IMR-90 (cell line): ENCODE results near the gene ZNF19. TPM values are rescaled to one million over a fixed set of nuclear protein-coding genes. Genes with fewer than 3 reads are reported as not detected.

ENCODE experiments used
- ATAC-seq: fragments of 200-7000 bp; cut with Tn5 transposase; 2 replicates; pipeline ENCODE4 v1.9.1; 2020; ENCODE audit warnings: low read depth, mild to moderate bottlenecking, moderate library complexity
- BruUV-seq: library from RNA; stranded (reverse); fragments of 400-500 nt; replicated peaks from 2 replicates; lab custom pipeline; 2021; lab: Mats Ljungman, UMichigan
- CTCF ChIA-PET: fragments of 300-600 bp; formaldehyde crosslinking; extraction: SDS; loops from one replicate; lab custom pipeline; 2021; ENCODE audit warnings: antibody characterized with exemption; lab: Yijun Ruan, JAX
- POLR2A ChIA-PET: fragments of 300-600 bp; sonication (Branson Sonifier 250); formaldehyde crosslinking; loops from one replicate; lab custom pipeline; 2022; ENCODE audit warnings: antibody characterized with exemption; ENCODE audit not compliant: unreplicated experiment; lab: Charles Lee
- DNase-seq: peaks from one replicate; pipeline ENCODE4 v3.0.0; 2013
- H2AFZ ChIP-seq: replicated peaks from 2 replicates; pipeline ENCODE3; 2013; ENCODE audit warnings: low read length, mild to moderate bottlenecking; ENCODE audit not compliant: poor library complexity
- H2AK5ac ChIP-seq: 2 replicates; pipeline ENCODE4 v1.6.1; 2013; ENCODE audit warnings: low read depth, low read length, inconsistent platforms
- H2AK9ac ChIP-seq: replicated peaks from 2 replicates; pipeline ENCODE3; 2013; ENCODE audit warnings: mild to moderate bottlenecking, low read depth, low read length, moderate library complexity; ENCODE audit not compliant: poor library complexity
- H2BK120ac ChIP-seq: 2 replicates; pipeline ENCODE4 v1.6.1; 2013; ENCODE audit warnings: low read depth, low read length, inconsistent platforms
- H2BK15ac ChIP-seq: 3 replicates; pipeline ENCODE4 v1.6.1; 2013; ENCODE audit warnings: low read depth, low read length, inconsistent platforms
- H2BK20ac ChIP-seq: 2 replicates; pipeline ENCODE4 v1.6.1; 2013; ENCODE audit warnings: low read depth, mild to moderate bottlenecking, inconsistent platforms, low read length, moderate library complexity
- H2BK5ac ChIP-seq: 2 replicates; pipeline ENCODE4 v1.6.1; 2013; ENCODE audit warnings: mild to moderate bottlenecking, low read depth, low read length, inconsistent platforms; ENCODE audit not compliant: poor library complexity, severe bottlenecking
- H3K14ac ChIP-seq: replicated peaks from 2 replicates; pipeline ENCODE4 v1.6.1; 2013; ENCODE audit warnings: low read depth, low read length, inconsistent platforms
- H3K18ac ChIP-seq: 2 replicates; pipeline ENCODE4 v1.6.1; 2013; ENCODE audit warnings: low read depth, low read length, control low read depth
- H3K23ac ChIP-seq: 2 replicates; pipeline ENCODE4 v1.6.1; 2013; ENCODE audit warnings: low read depth, low read length, inconsistent platforms
- H3K27ac ChIP-seq: 2 replicates; pipeline ENCODE4 v1.5.1; 2013; ENCODE audit warnings: mild to moderate bottlenecking, control low read depth, low read length; ENCODE audit not compliant: insufficient read depth
- H3K27me3 ChIP-seq: 2 replicates; pipeline ENCODE4 v1.6.1; 2013; ENCODE audit warnings: low read length; ENCODE audit not compliant: control insufficient read depth, insufficient read depth
- H3K36me3 ChIP-seq: 2 replicates; pipeline ENCODE4 v1.6.1; 2013; ENCODE audit warnings: low read length, mixed read lengths; ENCODE audit not compliant: control insufficient read depth, insufficient read depth
- H3K4ac ChIP-seq: 2 replicates; pipeline ENCODE4 v1.6.1; 2013; ENCODE audit warnings: low read depth, low read length, inconsistent platforms
- H3K4me1 ChIP-seq: 2 replicates; pipeline ENCODE4 v1.6.1; 2013; ENCODE audit warnings: low read length, mixed read lengths; ENCODE audit not compliant: control insufficient read depth, insufficient read depth
- H3K4me2 ChIP-seq: 2 replicates; pipeline ENCODE4 v1.6.1; 2013; ENCODE audit warnings: low read depth, mild to moderate bottlenecking, control low read depth, low read length, moderate library complexity
- H3K4me3 ChIP-seq: 2 replicates; pipeline ENCODE4 v1.5.1; 2013; ENCODE audit warnings: low read depth, mild to moderate bottlenecking, control low read depth, low read length, moderate library complexity; ENCODE audit not compliant: insufficient read depth
- H3K56ac ChIP-seq: 2 replicates; pipeline ENCODE4 v1.6.1; 2013; ENCODE audit warnings: low read length, inconsistent platforms; ENCODE audit not compliant: insufficient read depth; ENCODE audit errors: extremely low read depth
- H3K79me1 ChIP-seq, 2 experiments: 2 replicates each; pipeline ENCODE4 v1.6.1; 2013; ENCODE audit warnings: low read length in 2 of 2, inconsistent platforms in 1 of 2, low read depth in 1 of 2
- H3K9ac ChIP-seq: 2 replicates; pipeline ENCODE4 v1.6.1; 2013; ENCODE audit warnings: low read depth, low read length, control low read depth
- H3K9me1 ChIP-seq: 2 replicates; pipeline ENCODE4 v1.6.1; 2013; ENCODE audit warnings: low read length, inconsistent platforms; ENCODE audit not compliant: insufficient read depth
- H3K9me3 ChIP-seq: 2 replicates; pipeline ENCODE4 v1.6.1; 2013; ENCODE audit warnings: low read length; ENCODE audit not compliant: control insufficient read depth, insufficient read depth
- H4K20me1 ChIP-seq: 2 replicates; pipeline ENCODE4 v1.6.1; 2013; ENCODE audit warnings: low read length, inconsistent platforms; ENCODE audit not compliant: insufficient read depth
- H4K5ac ChIP-seq: 2 replicates; pipeline ENCODE4 v1.6.1; 2013; ENCODE audit warnings: mild to moderate bottlenecking, low read depth, low read length, control low read depth
- H4K8ac ChIP-seq, 2 experiments: 2 replicates each; pipeline ENCODE4 v1.6.1; 2013; ENCODE audit warnings: low read depth in 2 of 2, low read length in 2 of 2, control low read depth in 1 of 2, inconsistent platforms in 1 of 2
- H4K91ac ChIP-seq: 2 replicates; pipeline ENCODE4 v1.6.1; 2013; ENCODE audit warnings: low read depth, low read length, inconsistent platforms; ENCODE audit not compliant: insufficient read depth
- BHLHE40 ChIP-seq: fragments of 150-350 bp; IDR thresholded peaks from 2 replicates; pipeline ENCODE4 v1.6.1; 2016; ENCODE audit warnings: mild to moderate bottlenecking, low read depth, low read length
- CEBPB ChIP-seq: IDR thresholded peaks from 2 replicates; pipeline ENCODE4 v1.6.1; 2012; ENCODE audit warnings: low read depth, low read length, improper control_type of control experiment
- CHD1 ChIP-seq: IDR thresholded peaks from 2 replicates; pipeline ENCODE4 v1.6.1; 2012; ENCODE audit warnings: low read depth, low read length, improper control_type of control experiment
- MAFK ChIP-seq: IDR thresholded peaks from 2 replicates; pipeline ENCODE4 v1.6.1; 2012; ENCODE audit warnings: low read depth, low read length, improper control_type of control experiment
- MAZ ChIP-seq: IDR thresholded peaks from 2 replicates; pipeline ENCODE4 v1.6.1; 2012; ENCODE audit warnings: low read depth, mild to moderate bottlenecking, low read length, improper control_type of control experiment, moderate library complexity, borderline replicate concordance
- MXI1 ChIP-seq: IDR thresholded peaks from 2 replicates; pipeline ENCODE4 v1.6.1; 2012; ENCODE audit warnings: low read depth, mild to moderate bottlenecking, low read length, moderate library complexity, borderline replicate concordance
- NFE2L2 ChIP-seq: fragments of 150-350 bp; IDR thresholded peaks from 2 replicates; pipeline ENCODE4 v1.6.1; 2016; ENCODE audit warnings: low read depth, mild to moderate bottlenecking, low read length
- POLR2A ChIP-seq: IDR thresholded peaks from 2 replicates; pipeline ENCODE4 v1.6.1; 2012; ENCODE audit warnings: mild to moderate bottlenecking, low read depth, low read length
- RAD21 ChIP-seq: IDR thresholded peaks from 2 replicates; pipeline ENCODE4 v1.6.1; 2012; ENCODE audit warnings: low read length, improper control_type of control experiment
- RCOR1 ChIP-seq: IDR thresholded peaks from 2 replicates; pipeline ENCODE4 v1.6.1; 2012; ENCODE audit warnings: mild to moderate bottlenecking, low read length, improper control_type of control experiment; ENCODE audit not compliant: insufficient replicate concordance
- RFX5 ChIP-seq: IDR thresholded peaks from 2 replicates; pipeline ENCODE4 v1.8.0; 2012; ENCODE audit warnings: low read depth, mild to moderate bottlenecking, low read length, moderate library complexity
- SMC3 ChIP-seq: fragments of 150-350 bp; IDR thresholded peaks from 2 replicates; pipeline ENCODE4 v1.6.1; 2016; ENCODE audit warnings: low read depth, mild to moderate bottlenecking, antibody characterized with exemption, low read length, moderate library complexity
- WGBS, 2 experiments: methylation state at CpG; one replicate each; pipeline versions ENCODE4 v1.1.5 to v1.1.7; 2013; ENCODE audit warnings: missing lambda C conversion rate in 2 of 2; ENCODE audit not compliant: insufficient read length in 1 of 2; ENCODE audit errors: extremely low coverage in 2 of 2; 5-methylcytosine and 5-hydroxymethylcytosine counted together
- dilution Hi-C: fragments of 300-500 bp; cut with HindIII; formaldehyde crosslinking; loops from one replicate; pipeline ENCODE4 v1.14.3; 2018; ENCODE audit warnings: low sequenced_read_pairs; ENCODE audit not compliant: unreplicated experiment
- in situ Hi-C: fragments of 300-500 bp; cut with MboI; formaldehyde crosslinking; loops from 3 replicates; pipeline ENCODE4 v1.14.3; 2019; ENCODE audit warnings: low sequenced_read_pairs, inconsistent platforms, mixed read lengths
- intact Hi-C: fragments of 100-400 bp; cut with micrococcal nuclease; formaldehyde crosslinking; loops from 2 replicates; pipeline ENCODE4 v1.10.0; 2022
- polyA plus RNA-seq, 3 experiments: library from polyadenylated mRNA; depleted of rRNA; stranded (reverse); fragments of >200 nt; gene quantifications; 2 replicates each; pipeline ENCODE4 v1.2.3, GENCODE V29; 2012; ENCODE audit warnings: low replicate concordance in 1 of 3
- total RNA-seq: library from RNA; depleted of rRNA; stranded (reverse); fragments of >200 nt; gene quantifications from 2 replicates; pipeline ENCODE4 v1.2.3, GENCODE V29; 2012
- TF ChIP-seq, protein P1 (sequence below): fragments of 150-350 bp; IDR thresholded peaks from 2 replicates; pipeline ENCODE4 v1.6.1; 2016; ENCODE audit warnings: low read depth, mild to moderate bottlenecking, low read length, moderate library complexity, borderline replicate concordance
- TF ChIP-seq, protein P2 (sequence below): fragments of 150-350 bp; IDR thresholded peaks from 2 replicates; pipeline ENCODE4 v1.6.1; 2017; ENCODE audit warnings: mild to moderate bottlenecking, antibody characterized with exemption, low read length, low read depth
- TF ChIP-seq, protein P3 (sequence below): conservative IDR thresholded peaks from 2 replicates; pipeline ENCODE4 v1.5.1; 2012; ENCODE audit warnings: mild to moderate bottlenecking, low read depth, low read length, improper control_type of control experiment

ZNF19 gene
- total and polyA plus RNA-seq, 2 of the 4 experiments (the other 2 are of a cell fraction) = 0.89 to 2.9 TPM

DNA sequence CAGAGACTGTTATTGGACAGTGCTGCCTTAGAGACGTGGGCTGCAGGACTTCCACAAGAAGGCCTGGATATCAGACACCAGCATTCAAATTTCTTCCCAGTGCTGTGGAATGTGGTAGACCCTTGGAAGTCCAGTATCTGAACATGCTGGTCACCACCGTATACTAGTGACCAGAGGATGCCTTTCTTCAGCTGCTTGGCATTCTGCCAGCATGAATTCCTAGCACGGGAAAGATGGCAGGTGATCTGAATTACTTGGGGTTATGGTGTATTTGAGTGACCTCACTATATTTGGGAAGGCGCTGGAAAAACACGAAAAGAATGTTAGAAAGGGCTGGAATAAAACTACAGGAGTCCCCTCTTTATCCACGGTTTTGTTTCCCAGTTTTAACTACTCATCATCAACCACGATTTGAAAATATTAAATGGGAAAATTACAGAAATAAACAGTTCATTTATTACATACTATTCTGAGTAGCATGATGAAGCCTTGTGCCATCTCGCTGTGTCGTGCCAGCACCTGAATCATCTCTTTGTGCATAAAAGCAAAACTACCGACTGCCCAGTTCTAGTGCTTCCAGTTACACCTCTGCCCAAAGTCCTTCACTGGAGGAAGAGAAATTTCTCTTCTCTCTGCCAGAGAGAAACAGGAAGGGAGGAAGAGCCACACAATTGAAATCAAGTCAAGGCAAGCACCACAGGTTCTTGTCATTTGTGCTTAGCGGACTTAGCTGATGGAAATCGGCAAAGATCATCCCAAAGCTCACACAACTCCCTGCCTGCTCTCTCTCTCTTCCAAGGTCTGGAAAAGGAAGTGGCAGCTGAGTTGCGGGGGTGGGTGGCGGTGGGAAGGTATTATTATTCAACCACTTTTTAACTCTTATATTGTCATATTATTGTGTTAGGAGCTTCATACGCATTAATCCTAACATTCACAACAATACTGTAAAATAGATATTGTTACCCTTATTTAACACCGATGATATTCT is 35.7 kb upstream of the ZNF19 start:
- Histone ChIP-seq H3K79me1 (no peaks in the 10 kb centered on the region), H4K91ac (no peak overlapping the region), H4K8ac (no peak overlapping the region), H3K36me3 (no peaks in the 10 kb centered on the region), H2BK15ac (no peak overlapping the region), H3K9ac (no peak overlapping the region), H3K23ac (no peak overlapping the region), H2BK120ac (no peak overlapping the region), H3K18ac (no peak overlapping the region), H2AK9ac (no peak overlapping the region), H4K20me1 (no peaks in the 10 kb centered on the region), H3K9me1 (no peaks in the 10 kb centered on the region), H3K27me3 (no peaks in the 10 kb centered on the region), H3K4ac (no peak overlapping the region), H2AK5ac (no peak overlapping the region), H3K27ac (no peak overlapping the region), H4K5ac (no peak overlapping the region), H3K14ac (no peak overlapping the region), H3K9me3 (no peaks in the 10 kb centered on the region), H3K4me1 (no peaks in the 10 kb centered on the region), H2BK5ac (no peak overlapping the region), H2BK20ac (no peak overlapping the region), H2AFZ (no peak overlapping the region), H3K4me3 (no peak overlapping the region), H3K4me2 (no peak overlapping the region), H3K56ac (no peak overlapping the region)
- in situ Hi-C loops (no loop called here), dilution Hi-C loops (no loop called here), intact Hi-C loops (no loop called here)
- ATAC-seq (no peak), DNase-seq (no peak)
- WGBS, 2 experiments = no CpG with 5 or more reads among the region's 16 CpGs
- BruUV-seq = no TSS peak
- ChIA-PET CTCF (no interaction called here), POLR2A (no interaction called here)
- TF ChIP-seq CEBPB (no peak), POLR2A (no peak), CHD1 (no peak), SMC3 (no peak), MAFK (no peak), RCOR1 (no peak), RAD21 (no peak), NFE2L2 (no peak), MXI1 (no peak), RFX5 (no peak), BHLHE40 (no peak), MAZ (no peak)
- TF ChIP-seq, protein P1, sequence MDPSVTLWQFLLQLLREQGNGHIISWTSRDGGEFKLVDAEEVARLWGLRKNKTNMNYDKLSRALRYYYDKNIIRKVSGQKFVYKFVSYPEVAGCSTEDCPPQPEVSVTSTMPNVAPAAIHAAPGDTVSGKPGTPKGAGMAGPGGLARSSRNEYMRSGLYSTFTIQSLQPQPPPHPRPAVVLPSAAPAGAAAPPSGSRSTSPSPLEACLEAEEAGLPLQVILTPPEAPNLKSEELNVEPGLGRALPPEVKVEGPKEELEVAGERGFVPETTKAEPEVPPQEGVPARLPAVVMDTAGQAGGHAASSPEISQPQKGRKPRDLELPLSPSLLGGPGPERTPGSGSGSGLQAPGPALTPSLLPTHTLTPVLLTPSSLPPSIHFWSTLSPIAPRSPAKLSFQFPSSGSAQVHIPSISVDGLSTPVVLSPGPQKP = no peak
- TF ChIP-seq, protein P2, sequence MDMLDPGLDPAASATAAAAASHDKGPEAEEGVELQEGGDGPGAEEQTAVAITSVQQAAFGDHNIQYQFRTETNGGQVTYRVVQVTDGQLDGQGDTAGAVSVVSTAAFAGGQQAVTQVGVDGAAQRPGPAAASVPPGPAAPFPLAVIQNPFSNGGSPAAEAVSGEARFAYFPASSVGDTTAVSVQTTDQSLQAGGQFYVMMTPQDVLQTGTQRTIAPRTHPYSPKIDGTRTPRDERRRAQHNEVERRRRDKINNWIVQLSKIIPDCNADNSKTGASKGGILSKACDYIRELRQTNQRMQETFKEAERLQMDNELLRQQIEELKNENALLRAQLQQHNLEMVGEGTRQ = no peak
- TF ChIP-seq, protein P3, sequence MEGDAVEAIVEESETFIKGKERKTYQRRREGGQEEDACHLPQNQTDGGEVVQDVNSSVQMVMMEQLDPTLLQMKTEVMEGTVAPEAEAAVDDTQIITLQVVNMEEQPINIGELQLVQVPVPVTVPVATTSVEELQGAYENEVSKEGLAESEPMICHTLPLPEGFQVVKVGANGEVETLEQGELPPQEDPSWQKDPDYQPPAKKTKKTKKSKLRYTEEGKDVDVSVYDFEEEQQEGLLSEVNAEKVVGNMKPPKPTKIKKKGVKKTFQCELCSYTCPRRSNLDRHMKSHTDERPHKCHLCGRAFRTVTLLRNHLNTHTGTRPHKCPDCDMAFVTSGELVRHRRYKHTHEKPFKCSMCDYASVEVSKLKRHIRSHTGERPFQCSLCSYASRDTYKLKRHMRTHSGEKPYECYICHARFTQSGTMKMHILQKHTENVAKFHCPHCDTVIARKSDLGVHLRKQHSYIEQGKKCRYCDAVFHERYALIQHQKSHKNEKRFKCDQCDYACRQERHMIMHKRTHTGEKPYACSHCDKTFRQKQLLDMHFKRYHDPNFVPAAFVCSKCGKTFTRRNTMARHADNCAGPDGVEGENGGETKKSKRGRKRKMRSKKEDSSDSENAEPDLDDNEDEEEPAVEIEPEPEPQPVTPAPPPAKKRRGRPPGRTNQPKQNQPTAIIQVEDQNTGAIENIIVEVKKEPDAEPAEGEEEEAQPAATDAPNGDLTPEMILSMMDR = no peak
